DOHH2 (cell line): ENCODE results near the gene ST6GALNAC6.

Source experiments
- H3F3A ChIP-seq: fragments of 200-600 bp; sonication (generic), shearing (Covaris generic); 2 replicates; pipeline ENCODE4 v1.6.0; 2016; ENCODE audit warnings: antibody characterized with exemption, mild to moderate bottlenecking; ENCODE audit not compliant: control insufficient read depth, insufficient read depth
- H3K27ac ChIP-seq: fragments of 200-600 bp; sonication (generic); 2 replicates; pipeline ENCODE4 v1.5.1; 2014; ENCODE audit warnings: low read depth, mild to moderate bottlenecking, low read length, moderate library complexity
- H3K27me3 ChIP-seq: fragments of 200-600 bp; sonication (generic); 2 replicates; pipeline ENCODE4 v1.6.1; 2014; ENCODE audit warnings: mild to moderate bottlenecking, low read length, mixed read lengths; ENCODE audit not compliant: control insufficient read depth
- H3K36me3 ChIP-seq: fragments of 200-600 bp; sonication (generic); 2 replicates; pipeline ENCODE4 v1.6.1; 2014; ENCODE audit warnings: mild to moderate bottlenecking, low read length, moderate library complexity, mixed read lengths; ENCODE audit not compliant: control insufficient read depth
- H3K4me1 ChIP-seq: fragments of 200-600 bp; sonication (generic); 2 replicates; pipeline ENCODE4 v1.6.1; 2014; ENCODE audit warnings: mild to moderate bottlenecking, low read length, mixed read lengths; ENCODE audit not compliant: control insufficient read depth
- H3K4me2 ChIP-seq: fragments of 200-600 bp; sonication (generic); 2 replicates; pipeline ENCODE4 v1.6.0; 2014; ENCODE audit warnings: mild to moderate bottlenecking, low read length, moderate library complexity
- H3K4me3 ChIP-seq: fragments of 200-600 bp; sonication (generic); 2 replicates; pipeline ENCODE4 v1.5.1; 2014; ENCODE audit warnings: mild to moderate bottlenecking, low read length, mixed read lengths
- H3K79me2 ChIP-seq: fragments of 200-600 bp; sonication (generic); 2 replicates; pipeline ENCODE4 v1.6.1; 2014; ENCODE audit warnings: mild to moderate bottlenecking, low read length, mixed read lengths; ENCODE audit not compliant: control insufficient read depth
- H3K9me2 ChIP-seq: fragments of 200-600 bp; sonication (generic); replicated peaks from 2 replicates; pipeline ENCODE4 v1.6.1; 2014; ENCODE audit warnings: mild to moderate bottlenecking, low read length, mixed read lengths; ENCODE audit not compliant: control insufficient read depth
- H3K9me3 ChIP-seq: fragments of 200-600 bp; sonication (generic); 2 replicates; pipeline ENCODE4 v1.6.1; 2014; ENCODE audit warnings: antibody characterized with exemption, low read length, mixed read lengths; ENCODE audit not compliant: control insufficient read depth, insufficient read depth
- H4K20me1 ChIP-seq: fragments of 200-600 bp; sonication (generic); 2 replicates; pipeline ENCODE4 v1.6.0; 2014; ENCODE audit warnings: low read depth, mild to moderate bottlenecking, antibody characterized with exemption, low read length, moderate library complexity; ENCODE audit not compliant: control insufficient read depth, insufficient read depth
- EZH2phosphoT487 ChIP-seq: fragments of 200-600 bp; sonication (generic); IDR thresholded peaks from 2 replicates; pipeline ENCODE4 v1.6.1; 2017; ENCODE audit warnings: borderline replicate concordance, mild to moderate bottlenecking, antibody characterized with exemption, low read length, moderate library complexity, mixed read lengths
- TF ChIP-seq, protein P1 (sequence below): fragments of 200-600 bp; sonication (generic); IDR thresholded peaks from one replicate; pipeline ENCODE4 v1.5.1; 2014; ENCODE audit warnings: antibody characterized with exemption, mild to moderate bottlenecking, low read depth, low read length; ENCODE audit not compliant: poor library complexity, severe bottlenecking

The ST6GALNAC6 gene

DNA sequence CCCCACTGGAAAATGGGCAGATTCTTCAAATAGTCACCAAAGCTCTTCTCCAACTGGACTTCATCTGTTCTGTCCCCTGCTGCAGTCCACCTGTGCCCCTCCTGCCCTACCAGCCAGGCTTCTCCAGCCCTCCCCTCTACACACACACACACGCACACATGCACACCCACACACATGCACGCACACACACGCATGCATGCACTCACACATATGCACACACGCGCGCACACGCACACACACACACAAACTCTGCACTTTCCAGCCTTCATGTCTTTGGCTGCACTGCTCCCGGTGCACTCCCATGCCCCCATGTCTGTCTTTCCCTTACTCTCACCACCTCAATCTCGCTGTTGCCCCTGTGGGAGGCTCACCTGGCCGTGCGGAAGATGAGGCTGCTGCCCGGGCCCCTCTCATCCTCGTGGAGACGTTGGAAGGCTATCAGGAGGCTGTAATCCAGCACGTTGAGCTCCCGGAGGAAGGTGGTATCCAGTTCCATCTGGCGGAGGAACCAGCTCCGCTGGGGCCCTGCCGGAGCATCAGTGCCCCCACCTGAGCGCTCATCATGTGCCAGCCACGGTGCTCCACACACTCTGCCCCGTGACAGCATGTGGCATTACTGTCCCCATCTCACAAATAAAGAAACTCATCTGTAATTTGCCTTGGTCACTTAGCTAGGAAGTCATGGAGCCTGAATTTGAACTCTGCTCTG, 25.5 kb upstream of the ST6GALNAC6 start:
- no peak overlapping the region for H3K4me3 ChIP-seq
- H3K9me2 ChIP-seq = no peaks in the 10 kb centered on the region
- no peaks in the 10 kb centered on the region for H3K79me2 ChIP-seq
- peaks cover 31% of the 10 kb centered on the region for H3K4me1 ChIP-seq
- no peak overlapping the region for H3K4me2 ChIP-seq
- H3K27me3 ChIP-seq = peaks cover 62% of the 10 kb centered on the region
- no peaks in the 10 kb centered on the region; the same call in 1 of the 2 replicates for H4K20me1 ChIP-seq
- H3K36me3 ChIP-seq = no peaks in the 10 kb centered on the region
- TF ChIP-seq, protein P1, sequence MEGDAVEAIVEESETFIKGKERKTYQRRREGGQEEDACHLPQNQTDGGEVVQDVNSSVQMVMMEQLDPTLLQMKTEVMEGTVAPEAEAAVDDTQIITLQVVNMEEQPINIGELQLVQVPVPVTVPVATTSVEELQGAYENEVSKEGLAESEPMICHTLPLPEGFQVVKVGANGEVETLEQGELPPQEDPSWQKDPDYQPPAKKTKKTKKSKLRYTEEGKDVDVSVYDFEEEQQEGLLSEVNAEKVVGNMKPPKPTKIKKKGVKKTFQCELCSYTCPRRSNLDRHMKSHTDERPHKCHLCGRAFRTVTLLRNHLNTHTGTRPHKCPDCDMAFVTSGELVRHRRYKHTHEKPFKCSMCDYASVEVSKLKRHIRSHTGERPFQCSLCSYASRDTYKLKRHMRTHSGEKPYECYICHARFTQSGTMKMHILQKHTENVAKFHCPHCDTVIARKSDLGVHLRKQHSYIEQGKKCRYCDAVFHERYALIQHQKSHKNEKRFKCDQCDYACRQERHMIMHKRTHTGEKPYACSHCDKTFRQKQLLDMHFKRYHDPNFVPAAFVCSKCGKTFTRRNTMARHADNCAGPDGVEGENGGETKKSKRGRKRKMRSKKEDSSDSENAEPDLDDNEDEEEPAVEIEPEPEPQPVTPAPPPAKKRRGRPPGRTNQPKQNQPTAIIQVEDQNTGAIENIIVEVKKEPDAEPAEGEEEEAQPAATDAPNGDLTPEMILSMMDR = no peak
- no peak for TF ChIP-seq EZH2phosphoT487
- H3K27ac ChIP-seq = no peak overlapping the region
- no peaks in the 10 kb centered on the region for H3K9me3 ChIP-seq
- H3F3A ChIP-seq = peaks cover 9% of the 10 kb centered on the region

DNA sequence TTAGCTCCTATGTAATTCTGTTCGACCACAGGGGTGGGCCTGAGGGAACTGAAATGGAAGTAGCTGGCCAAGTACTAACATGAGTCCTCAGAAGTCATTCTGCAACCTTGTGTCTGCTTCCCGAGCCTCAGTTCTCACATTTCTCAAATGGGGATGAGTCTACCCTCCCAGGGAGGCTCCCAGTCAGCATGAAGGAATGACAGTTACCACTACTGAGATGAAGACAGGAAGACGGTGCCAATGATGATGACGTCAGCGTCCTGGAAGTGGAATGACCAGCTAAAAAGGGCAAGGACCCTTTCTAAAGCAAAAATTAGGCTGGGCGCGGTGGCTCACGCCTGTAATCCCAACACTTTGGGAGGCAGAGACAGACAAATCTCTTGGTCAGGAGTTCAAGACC, 24.4 kb upstream of the ST6GALNAC6 start:
- H3K9me2 ChIP-seq = no peaks in the 10 kb centered on the region
- no peaks in the 10 kb centered on the region for H3K36me3 ChIP-seq
- 0 out of 2 replicates have a peak, but pooled peaks cover 9% of the 10 kb centered on the region for H3F3A ChIP-seq
- H3K4me1 ChIP-seq = peaks cover 37% of the 10 kb centered on the region
- no peak for TF ChIP-seq EZH2phosphoT487
- TF ChIP-seq, protein P1 = no peak
- H4K20me1 ChIP-seq = no peaks in the 10 kb centered on the region
- H3K4me3 ChIP-seq = no peak overlapping the region
- H3K27ac ChIP-seq = no peak overlapping the region
- H3K4me2 ChIP-seq = no peak overlapping the region
- H3K9me3 ChIP-seq = no peaks in the 10 kb centered on the region
- H3K27me3 ChIP-seq = peaks cover 51% of the 10 kb centered on the region
- H3K79me2 ChIP-seq = no peaks in the 10 kb centered on the region

DNA sequence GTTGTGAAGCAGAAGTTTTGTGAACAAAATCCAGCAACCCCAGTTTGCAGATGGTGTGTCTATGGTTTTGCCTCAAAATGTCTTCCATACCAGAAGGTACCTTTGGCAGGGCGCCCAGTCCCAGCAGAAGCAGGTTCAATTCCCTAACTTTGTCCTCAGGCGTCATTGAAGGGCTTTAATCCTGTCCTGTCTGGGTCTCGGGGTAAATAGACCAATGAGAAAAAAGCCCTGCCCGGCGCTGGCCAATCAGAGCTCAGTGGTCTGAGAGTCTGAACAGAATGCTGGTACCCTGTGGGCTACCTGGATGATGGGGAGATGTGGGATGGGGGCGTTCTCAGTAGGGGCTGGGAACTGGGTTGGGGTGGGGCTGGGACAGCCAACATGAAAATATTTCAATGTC, 23.6 kb upstream of the ST6GALNAC6 start:
- Histone ChIP-seq H3K4me2 (no peak overlapping the region), H3K36me3 (no peaks in the 10 kb centered on the region), H3K9me2 (no peaks in the 10 kb centered on the region), H3K79me2 (no peaks in the 10 kb centered on the region), H3K9me3 (no peaks in the 10 kb centered on the region), H3F3A (0 out of 2 replicates have a peak, but pooled peaks cover 9% of the 10 kb centered on the region), H3K4me1 (peaks cover 41% of the 10 kb centered on the region), H3K27ac (no peak overlapping the region), H3K27me3 (peaks cover 44% of the 10 kb centered on the region), H4K20me1 (no peaks in the 10 kb centered on the region), H3K4me3 (no peak overlapping the region)
- TF ChIP-seq, protein P1 = no peak
- no peak for TF ChIP-seq EZH2phosphoT487
